ENCODE data around the gene NAP1L5. TPM values are rescaled to one million over a fixed set of nuclear protein-coding genes. Genes with fewer than 3 reads are reported as not detected.

The NAP1L5 gene
- total RNA-seq, 4 donors from 2014 or later: 1.2 to 2.0 (median 1.7) TPM

GRCh38 chr4:88709989-88710388, 12.4 kb upstream of the NAP1L5 start:
- TF ChIP-seq CTCF (IDR thresholded peaks at IDR 0.05): no peak
- TF ChIP-seq POLR2A (IDR thresholded peaks at IDR 0.05): no peak
- no peak overlapping the region for H3K4me3 ChIP-seq (ENCODE audit: low read depth, poor library complexity, severe bottlenecking)
- intact Hi-C loops (cut with DNase I; ENCODE audit: low total_unique reads): no loop called here
- WGBS, 2 donors: 94 to 95% methylated on average over 1 of the region's 1 CpG
- DNase-seq (ENCODE audit: low spot score in 2 of 2): no peak

- intact Hi-C loops (cut with DNase I; ENCODE audit: low total_unique reads): no loop called here
- DNase-seq (ENCODE audit: low spot score in 2 of 2): no peak
- WGBS, 2 donors: 56 to 57% methylated on average over 9 of the region's 9 CpGs
Observed at GRCh38 chr4:88706574-88706973, 8.9 kb upstream of the NAP1L5 start.

GRCh38 chr4:88705805-88706492, 8.3 kb upstream of the NAP1L5 start:
- WGBS, 2 donors: 58 to 67% methylated on average over 3 of the region's 3 CpGs
- DNase-seq (ENCODE audit: low spot score in 2 of 2): no peak
- H3K4me3 ChIP-seq (ENCODE audit: low read depth, poor library complexity, severe bottlenecking): no peak overlapping the region
- intact Hi-C loops (cut with DNase I; ENCODE audit: low total_unique reads): no loop called here
- TF ChIP-seq CTCF (IDR thresholded peaks at IDR 0.05): no peak
- no peak for TF ChIP-seq POLR2A (IDR thresholded peaks at IDR 0.05)

More at GRCh38 chr4:88706574-88706973, 8.9 kb upstream of the NAP1L5 start:
- TF ChIP-seq POLR2A (IDR thresholded peaks at IDR 0.05): no peak
- TF ChIP-seq CTCF (IDR thresholded peaks at IDR 0.05): no peak
- H3K4me3 ChIP-seq (ENCODE audit: low read depth, poor library complexity, severe bottlenecking): no peak overlapping the region

- H3K4me3 ChIP-seq (ENCODE audit: low read depth, poor library complexity, severe bottlenecking): no peak overlapping the region
- intact Hi-C loops (cut with DNase I; ENCODE audit: low total_unique reads): no loop called here
- TF ChIP-seq CTCF (IDR thresholded peaks at IDR 0.05): no peak
- TF ChIP-seq POLR2A (IDR thresholded peaks at IDR 0.05): no peak
- DNase-seq (ENCODE audit: low spot score in 2 of 2): no peak
Observed at GRCh38 chr4:88705223-88705622, 7.6 kb upstream of the NAP1L5 start.

GRCh38 chr4:88702782-88703181, 5.2 kb upstream of the NAP1L5 start:
- TF ChIP-seq CTCF (IDR thresholded peaks at IDR 0.05) (no peak), POLR2A (IDR thresholded peaks at IDR 0.05) (no peak)
- intact Hi-C loops (cut with DNase I; ENCODE audit: low total_unique reads): no loop called here
- 79 to 87% methylated on average over 2 of the region's 2 CpGs for WGBS, 2 donors
- no peak overlapping the region for H3K4me3 ChIP-seq (ENCODE audit: low read depth, poor library complexity, severe bottlenecking)
- no peak for DNase-seq (ENCODE audit: low spot score in 2 of 2)

GRCh38 chr4:88698519-88698918, 890 bp upstream of the NAP1L5 start:
- WGBS, 2 donors: 95 to 96% methylated on average over 7 of the region's 7 CpGs
- TF ChIP-seq CTCF (IDR thresholded peaks at IDR 0.05) (no peak), POLR2A (IDR thresholded peaks at IDR 0.05) (no peak)
- no peak overlapping the region for H3K4me3 ChIP-seq (ENCODE audit: low read depth, poor library complexity, severe bottlenecking)
- no peak for DNase-seq (ENCODE audit: low spot score in 2 of 2)
- intact Hi-C loops (cut with DNase I; ENCODE audit: low total_unique reads): no loop called here

Measured in lower leg skin (tissue), 4 donors.